Adrenal gland (tissue), 12 donors: ENCODE data around the gene MBNL3. TPM values are rescaled to one million over a fixed set of nuclear protein-coding genes. Genes with fewer than 3 reads are reported as not detected.

Source experiments
- DNase-seq, 7 donors: peaks; one replicate each; pipeline ENCODE4 v3.0.0-alpha.2; 2019 to 2020
- H3K27ac ChIP-seq, 5 donors: fragments of 200-600 bp; sonication (generic) in 4 of 5; 1 replicate in 3 of 5; 2 replicates in 2 of 5; pipeline versions ENCODE4 v1.5.1 to v1.8.0; 2016 to 2020; ENCODE audit warnings: mild to moderate bottlenecking in 1 of 5
- H3K27me3 ChIP-seq: fragments of 200-600 bp; 2 replicates; pipeline ENCODE4 v1.8.0; 2021
- H3K36me3 ChIP-seq, 2 donors: fragments of 200-600 bp; replicated peaks in 1 of 2; 1 replicate in 1 of 2; 2 replicates in 1 of 2; pipeline versions ENCODE4 v1.5.1 to v1.8.0; 2018 to 2022
- H3K4me1 ChIP-seq, 2 donors: fragments of 200-600 bp; replicated peaks in 1 of 2; 1 replicate in 1 of 2; 2 replicates in 1 of 2; pipeline versions ENCODE4 v1.5.1 to v1.8.0; 2018 to 2021
- H3K4me3 ChIP-seq, 4 donors: fragments of 200-600 bp; sonication (generic) in 3 of 4; one replicate each; pipeline ENCODE4 v1.5.1; 2016 to 2018
- H3K9me3 ChIP-seq, 3 donors: fragments of 200-600 bp; sonication (generic) in 1 of 3; replicated peaks in 1 of 3; 1 replicate in 2 of 3; 2 replicates in 1 of 3; pipeline versions ENCODE4 v1.5.1 to v1.8.0; 2016 to 2021
- CTCF ChIP-seq, 6 experiments: fragments of 450-650 bp in 4 of 6; fragments of 200-600 bp in 2 of 6; sonication (generic) in 1 of 6; IDR thresholded peaks; 1 replicate in 5 of 6; 2 replicates in 1 of 6; pipeline versions ENCODE4 v1.5.1 to v1.8.0; 2016 to 2021; ENCODE audit warnings: antibody characterized with exemption in 6 of 6, mild to moderate bottlenecking in 2 of 6, moderate library complexity in 1 of 6
- POLR2A ChIP-seq, 2 donors: fragments of 450-650 bp; IDR thresholded peaks; one replicate each; pipeline ENCODE4 v1.6.1; 2017; ENCODE audit warnings: antibody characterized with exemption in 2 of 2, mild to moderate bottlenecking in 2 of 2, moderate library complexity in 1 of 2
- WGBS, 4 donors: extraction: QIAGEN DNeasy Blood & Tissue Kit in 2 of 4; methylation state at CpG; one replicate each; pipeline versions ENCODE4 v1.1.5 to v1.1.7; 2013 to 2017; 5-methylcytosine and 5-hydroxymethylcytosine counted together
- intact Hi-C, 2 donors: fragments of 100-400 bp; cut with DNase I; formaldehyde crosslinking; loops; one replicate each; pipeline versions ENCODE4 v1.14.1 to v1.15.0; 2022 to 2023
- polyA plus RNA-seq, 3 donors: library from polyadenylated mRNA; stranded (reverse); fragments of 200-250 nt in 2 of 3; fragments of 350-450 nt in 1 of 3; fragmentation: Illumina TruSeq in 1 of 3; extraction: RNeasy Lipid Tissue Mini Kit (QIAGEN cat#74804) in 1 of 3; gene quantifications; one replicate each; pipeline ENCODE4 v1.2.3, GENCODE V29; 2013 to 2014
- total RNA-seq, 9 donors: library from RNA; depleted of rRNA in 4 of 9; stranded (reverse); fragments of >200 nt in 4 of 9; fragments of 120-200 nt in 1 of 9; fragmentation: NEBNext Ultra II Directional in 1 of 9; extraction: Animal tissue kit (Norgen Biotek cat#: 25700) in 1 of 9; gene quantifications; one replicate each; pipeline versions ENCODE4 v1.1.0 to v1.2.4, GENCODE V29; 2013 to 2023
- donor health status: healthy with polysubstance abuse.
- donor health status: Bipolar disorder and iron deficiency.
- donor health status: DM: yes; HTN: yes; CAD: no.
- donor health status: DM: no; HTN: no; CAD: no.
- donor health status: DM: no; HTN: no; CAD: no.
- donor health status: DM: yes; HTN: yes; CAD: no.

MBNL3 gene
- total and polyA plus RNA-seq, 12 donors = 2.4 to 166 (median 53.2) TPM

- H3K4me1 ChIP-seq = no peaks in the 10 kb centered on the region
- no peaks in the 10 kb centered on the region for H3K36me3 ChIP-seq
- no peaks in the 10 kb centered on the region for H3K9me3 ChIP-seq
- peak in 2 of 6 experiments; percentile 8 to 19 for TF ChIP-seq CTCF (IDR thresholded peaks at IDR 0.05)
- peak in 1 of 2 donors; percentile 50 for TF ChIP-seq POLR2A (IDR thresholded peaks at IDR 0.05)
- peak; percentile 51 to 83 (median 68) for DNase-seq
- intact Hi-C loops = no loop called here
- H3K4me3 ChIP-seq = no peak overlapping the region
- H3K27me3 ChIP-seq = peaks cover 9% of the 10 kb centered on the region
- 34 to 58% (median 41%) methylated on average over 2 to 3 of the region's 3 CpGs for WGBS, 4 donors
- peak overlapping the region; percentile 27 to 82 (median 43) for H3K27ac ChIP-seq
Observed at GRCh38 chrX:132505116-132505515, 16.3 kb upstream of the MBNL3 start.

GRCh38 chrX:132504417-132504816 lies 15.6 kb upstream of the MBNL3 start:
- H3K4me3 ChIP-seq = no peak overlapping the region
- peak overlapping the region in 2 of 5 donors; percentile 36 to 82 for H3K27ac ChIP-seq
- no peak for TF ChIP-seq CTCF (IDR thresholded peaks at IDR 0.05)
- TF ChIP-seq POLR2A (IDR thresholded peaks at IDR 0.05) = no peak
- peaks cover 8% of the 10 kb centered on the region for H3K27me3 ChIP-seq
- H3K36me3 ChIP-seq = no peaks in the 10 kb centered on the region
- 50 to 81% (median 68%) methylated on average over 1 of the region's 1 CpG for WGBS, 4 donors
- intact Hi-C loops = no loop called here
- no peaks in the 10 kb centered on the region for H3K4me1 ChIP-seq
- no peak for DNase-seq
- no peaks in the 10 kb centered on the region for H3K9me3 ChIP-seq

- Histone ChIP-seq H3K9me3 (no peaks in the 10 kb centered on the region), H3K27ac (no peak overlapping the region), H3K27me3 (no peaks in the 10 kb centered on the region), H3K4me1 (no peaks in the 10 kb centered on the region), H3K36me3 (no peaks in the 10 kb centered on the region), H3K4me3 (no peak overlapping the region)
- 73 to 100% (median 91%) methylated on average over 1 to 2 of the region's 2 CpGs for WGBS, 4 donors
- no peak for DNase-seq
- intact Hi-C loops = no loop called here
- TF ChIP-seq POLR2A (IDR thresholded peaks at IDR 0.05) = no peak
- no peak for TF ChIP-seq CTCF (IDR thresholded peaks at IDR 0.05)
Observed at GRCh38 chrX:132501606-132502005, 12.8 kb upstream of the MBNL3 start.

- Histone ChIP-seq H3K27me3 (peaks cover 6% of the 10 kb centered on the region), H3K4me3 (no peak overlapping the region), H3K9me3 (no peaks in the 10 kb centered on the region), H3K4me1 (no peaks in the 10 kb centered on the region), H3K36me3 (no peaks in the 10 kb centered on the region), H3K27ac (no peak overlapping the region)
- no peak for DNase-seq
- intact Hi-C loops = no loop called here
- no peak for TF ChIP-seq POLR2A (IDR thresholded peaks at IDR 0.05)
- no peak for TF ChIP-seq CTCF (IDR thresholded peaks at IDR 0.05)
- WGBS, 4 donors = 46 to 91% (median 64%) methylated on average over 1 to 2 of the region's 2 CpGs
Observed at GRCh38 chrX:132497432-132497831, 8.6 kb upstream of the MBNL3 start.
